CD14-positive monocyte (primary cell): ENCODE data around the gene BAZ1A. TPM values are rescaled to one million over a fixed set of nuclear protein-coding genes. Genes with fewer than 3 reads are reported as not detected.

Experiments
- DNase-seq, 3 donors: peaks; one replicate each; pipeline ENCODE4 v3.0.0-alpha.2; 2011 to 2022
- H2AFZ ChIP-seq: 2 replicates; pipeline ENCODE4 v1.6.0; 2012; ENCODE audit warnings: mild to moderate bottlenecking, low read depth, low read length, inconsistent platforms; ENCODE audit not compliant: insufficient read depth, poor library complexity, severe bottlenecking
- H3K27ac ChIP-seq, 2 donors: 1 replicate in 1 of 2; 2 replicates in 1 of 2; pipeline ENCODE4 v1.5.1; 2012 to 2013; ENCODE audit warnings: low read length in 2 of 2, control low read depth in 1 of 2, inconsistent platforms in 1 of 2, low read depth in 1 of 2, mild to moderate bottlenecking in 1 of 2
- H3K27me3 ChIP-seq, 2 donors: one replicate each; pipeline versions ENCODE4 v1.6.0 to v1.6.1; 2011 to 2013; ENCODE audit warnings: low read length in 2 of 2; ENCODE audit not compliant: control insufficient read depth in 2 of 2, insufficient read depth in 2 of 2
- H3K36me3 ChIP-seq, 2 donors: replicated peaks in 1 of 2; 1 replicate in 1 of 2; 2 replicates in 1 of 2; pipeline versions ENCODE4 v1.5.1 to v1.6.1; 2012 to 2013; ENCODE audit warnings: low read length in 2 of 2, control low read depth in 1 of 2, inconsistent platforms in 1 of 2, mild to moderate bottlenecking in 1 of 2; ENCODE audit not compliant: insufficient read depth in 2 of 2, control insufficient read depth in 1 of 2
- H3K4me1 ChIP-seq, 2 donors: 1 replicate in 1 of 2; 2 replicates in 1 of 2; pipeline versions ENCODE4 v1.5.1 to v1.6.1; 2012 to 2013; ENCODE audit warnings: low read length in 2 of 2, control low read depth in 1 of 2, inconsistent platforms in 1 of 2, mild to moderate bottlenecking in 1 of 2, moderate library complexity in 1 of 2; ENCODE audit not compliant: insufficient read depth in 2 of 2, control insufficient read depth in 1 of 2
- H3K4me2 ChIP-seq: replicated peaks from 2 replicates; pipeline ENCODE3; 2012; ENCODE audit warnings: low read length, moderate library complexity, mild to moderate bottlenecking; ENCODE audit not compliant: poor library complexity, severe bottlenecking; ENCODE audit errors: extremely low read depth
- H3K4me3 ChIP-seq, 3 experiments: fragments of 200-600 bp in 1 of 3; sonication (generic) in 1 of 3; replicated peaks in 1 of 3; 1 replicate in 2 of 3; 2 replicates in 1 of 3; pipeline ENCODE4 v1.5.1; 2011 to 2013; ENCODE audit warnings: low read length in 3 of 3, mild to moderate bottlenecking in 3 of 3, control low read depth in 2 of 3, low read depth in 2 of 3, inconsistent platforms in 1 of 3, moderate library complexity in 1 of 3
- H3K79me2 ChIP-seq: 2 replicates; pipeline ENCODE4 v1.6.0; 2012; ENCODE audit warnings: mild to moderate bottlenecking, control low read depth, inconsistent platforms, low read length, moderate library complexity; ENCODE audit not compliant: insufficient read depth
- H3K9ac ChIP-seq: 2 replicates; pipeline ENCODE4 v1.6.0; 2017; ENCODE audit warnings: low read length, mild to moderate bottlenecking; ENCODE audit not compliant: insufficient read depth, poor library complexity, severe bottlenecking
- H3K9me3 ChIP-seq, 2 donors: replicated peaks in 1 of 2; 1 replicate in 1 of 2; 2 replicates in 1 of 2; pipeline versions ENCODE4 v1.5.1 to v1.6.1; 2012 to 2013; ENCODE audit warnings: low read length in 2 of 2, control low read depth in 1 of 2; ENCODE audit not compliant: control insufficient read depth in 1 of 2, insufficient read depth in 1 of 2
- H4K20me1 ChIP-seq: 2 replicates; pipeline ENCODE4 v1.6.0; 2012; ENCODE audit warnings: mild to moderate bottlenecking, low read length, control low read depth, moderate library complexity; ENCODE audit not compliant: insufficient read depth
- H3K27ac Mint-ChIP-seq, 7 donors: one replicate each; pipeline ENCODE4 v1.8.0; 2020; ENCODE audit warnings: mild to moderate bottlenecking in 7 of 7, mixed read lengths in 7 of 7, moderate library complexity in 6 of 7, inconsistent platforms in 2 of 7
- H3K27me3 Mint-ChIP-seq, 3 donors: one replicate each; pipeline ENCODE4 v1.8.0; 2021 to 2022; ENCODE audit warnings: low read depth in 3 of 3, mild to moderate bottlenecking in 3 of 3, mixed read lengths in 3 of 3, moderate library complexity in 3 of 3, inconsistent platforms in 1 of 3
- H3K36me3 Mint-ChIP-seq, 2 donors: one replicate each; pipeline ENCODE4 v1.8.0; 2020; ENCODE audit warnings: mixed read lengths in 2 of 2, inconsistent platforms in 1 of 2, mild to moderate bottlenecking in 1 of 2
- H3K4me1 Mint-ChIP-seq: one replicate; pipeline ENCODE4 v1.8.0; 2020; ENCODE audit warnings: mild to moderate bottlenecking, mixed read lengths
- H3K4me3 Mint-ChIP-seq, 2 donors: one replicate each; pipeline ENCODE4 v1.8.0; 2020; ENCODE audit warnings: mild to moderate bottlenecking in 2 of 2, mixed read lengths in 2 of 2, moderate library complexity in 1 of 2
- H3K9me3 Mint-ChIP-seq, 7 donors: one replicate each; pipeline ENCODE4 v1.8.0; 2020 to 2022; ENCODE audit warnings: mixed read lengths in 7 of 7, mild to moderate bottlenecking in 6 of 7, moderate library complexity in 6 of 7, inconsistent platforms in 2 of 7
- CTCF ChIP-seq: fragments of 200-600 bp; IDR thresholded peaks from one replicate; pipeline ENCODE4 v1.8.0; 2022; ENCODE audit warnings: antibody characterized with exemption, mild to moderate bottlenecking
- WGBS: methylation state at CpG from one replicate; pipeline ENCODE4 v1.1.5; 2013; ENCODE audit warnings: missing lambda C conversion rate; ENCODE audit not compliant: insufficient coverage; 5-methylcytosine and 5-hydroxymethylcytosine counted together
- intact Hi-C, 2 donors: fragments of 100-400 bp; cut with micrococcal nuclease; formaldehyde crosslinking; loops; one replicate each; pipeline versions ENCODE4 v1.15.0 to v1.15.1; 2023
- polyA plus RNA-seq, 3 donors: library from polyadenylated mRNA; depleted of rRNA in 1 of 3; unstranded in 2 of 3; stranded (reverse) in 1 of 3; fragments of 300-500 nt in 2 of 3; fragments of >200 nt in 1 of 3; fragmentation: Illumina TruSeq in 2 of 3; gene quantifications; 1 replicate in 2 of 3; 2 replicates in 1 of 3; pipeline ENCODE4 v1.2.3, GENCODE V29; 2012 to 2021

BAZ1A gene
- polyA plus RNA-seq, 3 donors = 7.3 to 25.5 (median 12.7) TPM

GRCh38 chr14:34920339-34920738 is 45.2 kb upstream of the BAZ1A start:
- no peak overlapping the region for H3K4me3 Mint-ChIP-seq
- Histone ChIP-seq H3K4me2 (no peak overlapping the region), H3K9ac (no peak overlapping the region), H3K27me3 (no peaks in the 10 kb centered on the region), H2AFZ (no peak overlapping the region), H3K4me1 (peaks cover 13 to 17% of the 10 kb centered on the region in 2 donors), H3K36me3 (no peaks in the 10 kb centered on the region), H3K27ac (no peak overlapping the region), H4K20me1 (no peaks in the 10 kb centered on the region), H3K79me2 (no peaks in the 10 kb centered on the region), H3K4me3 (no peak overlapping the region), H3K9me3 (no peaks in the 10 kb centered on the region)
- H3K36me3 Mint-ChIP-seq = no peaks in the 10 kb centered on the region
- WGBS = 76% methylated on average over 5 of the region's 6 CpGs
- H3K27ac Mint-ChIP-seq = peak overlapping the region in 1 of 7 donors; percentile 71
- intact Hi-C loops = no loop called here
- no peak for TF ChIP-seq CTCF
- H3K4me1 Mint-ChIP-seq = peaks cover 20% of the 10 kb centered on the region
- H3K27me3 Mint-ChIP-seq = peaks cover 0 to 4% (median 2%) of the 10 kb centered on the region in 3 donors
- no peak for DNase-seq
- H3K9me3 Mint-ChIP-seq = peaks cover 0 to 2% (median 0%) of the 10 kb centered on the region in 7 donors

GRCh38 chr14:34913619-34914018 is 38.5 kb upstream of the BAZ1A start:
- no peaks in the 10 kb centered on the region for H4K20me1 ChIP-seq
- no peak overlapping the region for H3K27ac Mint-ChIP-seq
- peaks cover 6 to 7% of the 10 kb centered on the region in 2 donors for H3K4me1 ChIP-seq
- no peak overlapping the region for H2AFZ ChIP-seq
- no peak for TF ChIP-seq CTCF
- no peak overlapping the region for H3K4me2 ChIP-seq
- H3K9ac ChIP-seq = no peak overlapping the region
- peaks cover 17% of the 10 kb centered on the region for H3K4me1 Mint-ChIP-seq
- no peak overlapping the region for H3K4me3 ChIP-seq
- H3K4me3 Mint-ChIP-seq = no peak overlapping the region
- no peaks in the 10 kb centered on the region for H3K9me3 ChIP-seq
- WGBS = no CpG with 5 or more reads among the region's 2 CpGs
- no peaks in the 10 kb centered on the region for H3K9me3 Mint-ChIP-seq
- H3K27ac ChIP-seq = no peak overlapping the region
- peaks cover 0 to 6% (median 0%) of the 10 kb centered on the region in 3 donors for H3K27me3 Mint-ChIP-seq
- H3K36me3 Mint-ChIP-seq = no peaks in the 10 kb centered on the region
- H3K27me3 ChIP-seq = no peaks in the 10 kb centered on the region
- no peaks in the 10 kb centered on the region for H3K36me3 ChIP-seq
- no peaks in the 10 kb centered on the region for H3K79me2 ChIP-seq
- intact Hi-C loops = no loop called here
- DNase-seq = no peak
